ENCODE data around the gene NHEJ1.

Gene NHEJ1

DNA sequence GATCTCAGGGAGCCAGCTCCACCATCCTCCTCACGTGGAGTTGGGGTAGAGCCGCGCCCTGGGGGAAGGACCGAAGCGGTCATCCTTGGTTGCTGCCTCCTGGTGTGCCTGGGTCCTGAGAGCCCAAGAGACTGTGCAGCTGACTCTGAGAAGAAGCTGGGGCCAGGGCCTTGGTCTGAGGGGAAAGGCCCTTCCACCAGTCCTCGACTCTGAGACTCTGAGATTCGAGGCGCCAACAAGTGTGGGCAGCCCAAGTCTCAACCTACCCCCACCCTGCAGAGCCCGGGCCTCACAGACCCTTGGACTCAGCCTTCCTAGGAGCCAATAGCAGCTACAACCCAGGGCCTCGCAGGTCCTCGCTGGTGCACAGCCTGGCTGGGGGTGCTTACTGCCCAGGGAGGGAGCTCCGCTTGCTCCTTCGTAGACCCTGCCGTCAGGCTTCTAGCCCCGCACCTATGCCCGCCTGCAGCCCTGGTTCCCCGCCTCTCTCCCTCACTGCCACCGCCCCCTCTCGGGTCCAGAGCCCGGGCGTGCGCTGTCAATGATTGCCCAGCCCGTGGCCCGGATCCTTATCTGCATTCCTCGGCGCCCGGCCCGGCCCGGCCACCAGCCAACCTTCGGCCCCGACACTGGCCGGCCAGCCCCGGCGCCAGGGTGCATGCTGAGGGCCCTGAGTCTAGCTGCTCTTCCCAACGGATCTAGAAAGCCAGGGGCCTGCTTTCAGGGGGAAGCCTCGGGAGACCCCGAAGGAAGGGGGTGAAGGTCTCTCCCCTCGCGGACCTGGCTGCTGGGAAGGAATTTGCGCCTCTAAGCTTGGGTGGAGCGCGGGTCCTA lies 101.9 kb downstream of the NHEJ1 start:
- TF ChIP-seq CTCF (conservative IDR thresholded peaks at IDR 0.05), result no peak
- peak overlapping the region; percentile 84 for H3K27ac ChIP-seq

- H3K27ac ChIP-seq, result peak overlapping the region; percentile 84; the same call in 1 of the 2 replicates
- peak; percentile 95 for TF ChIP-seq CTCF (conservative IDR thresholded peaks at IDR 0.05)
Measured at GRCh38 chr2:219057709-219058540, 102.7 kb downstream of the NHEJ1 start.

GRCh38 chr2:219056896-219057708 lies 103.5 kb downstream of the NHEJ1 start:
- no peak for TF ChIP-seq CTCF (conservative IDR thresholded peaks at IDR 0.05)
- H3K27ac ChIP-seq, result no peak overlapping the region

GRCh38 chr2:219056176-219056895 lies 104.3 kb downstream of the NHEJ1 start:
- TF ChIP-seq CTCF (conservative IDR thresholded peaks at IDR 0.05), result no peak

GRCh38 chr2:219054956-219055903 lies 105.4 kb downstream of the NHEJ1 start:
- no peak for TF ChIP-seq CTCF (conservative IDR thresholded peaks at IDR 0.05)

More at GRCh38 chr2:219056176-219056895, 104.3 kb downstream of the NHEJ1 start:
- H3K27ac ChIP-seq, result no peak overlapping the region

DNA sequence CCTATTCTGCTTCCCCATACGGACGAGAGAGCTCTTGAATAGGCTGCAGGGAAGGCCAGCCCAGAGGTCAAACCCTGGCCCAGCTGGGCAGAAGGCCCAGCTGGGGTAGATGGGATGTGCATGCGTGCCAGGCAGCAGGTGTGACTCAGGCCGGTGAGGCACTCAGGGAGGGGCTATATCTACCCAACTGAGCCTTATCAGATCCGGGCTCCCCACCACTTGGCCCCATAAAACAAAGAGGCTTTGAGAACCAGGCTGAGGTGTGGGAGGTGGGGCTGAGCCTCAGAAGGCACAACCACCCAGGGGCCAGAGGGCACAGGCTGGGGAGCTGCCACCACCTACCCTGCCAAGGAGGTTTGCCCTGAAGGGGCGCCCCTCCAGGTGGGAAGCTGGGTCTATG lies 111.3 kb downstream of the NHEJ1 start:
- H3K27ac ChIP-seq, result no peak overlapping the region
- no peak for TF ChIP-seq CTCF (conservative IDR thresholded peaks at IDR 0.05)

More at GRCh38 chr2:219054956-219055903, 105.4 kb downstream of the NHEJ1 start:
- H3K27ac ChIP-seq, result no peak overlapping the region
